Activated T-cell treated with anti-CD3 and anti-CD28 coated beads, Interleukin-2, amount 50 U/mL, for 4 hours (primary cell): ENCODE results near the gene LPCAT1. TPM values are rescaled to one million over a fixed set of nuclear protein-coding genes. Genes with fewer than 3 reads are reported as not detected.
"Not testable (repeated sequence)": the region's sequence is repeated elsewhere in the genome, so short reads cannot be mapped to it uniquely, and the experiment has no call there.

Experiments
- ATAC-seq, 2 donors: fragments of 200-7000 bp; cut with Tn5 transposase; one replicate each; pipeline ENCODE4 v1.10.0; 2021
- DNase-seq: peaks from one replicate; pipeline ENCODE4 v3.0.0-alpha.2; 2020
- H3K27me3 Mint-ChIP-seq: one replicate; pipeline ENCODE4 v1.8.0; 2021; ENCODE audit warnings: low read depth, mixed read lengths
- H3K36me3 Mint-ChIP-seq: one replicate; pipeline ENCODE4 v1.8.0; 2022; ENCODE audit warnings: mixed read lengths; ENCODE audit not compliant: insufficient read depth
- H3K4me1 Mint-ChIP-seq: one replicate; pipeline ENCODE4 v1.8.0; 2021; ENCODE audit warnings: low read depth, mixed read lengths
- H3K4me3 Mint-ChIP-seq: one replicate; pipeline ENCODE4 v1.8.0; 2021; ENCODE audit warnings: mild to moderate bottlenecking, moderate library complexity, mixed read lengths
- H3K9me3 Mint-ChIP-seq: one replicate; pipeline ENCODE4 v1.8.0; 2021; ENCODE audit warnings: mixed read lengths
- total RNA-seq, 3 donors: library from RNA; stranded (reverse); gene quantifications; one replicate each; pipeline ENCODE4 v1.2.1, GENCODE V29; 2021

The LPCAT1 gene
- total RNA-seq, 3 donors from 2014 or later: 60.6 to 76.8 (median 65.7) TPM

- Mint-ChIP-seq H3K27me3 (no peaks in the 10 kb centered on the region), H3K4me3 (no peak overlapping the region), H3K9me3 (no peaks in the 10 kb centered on the region), H3K36me3 (peaks cover 18% of the 10 kb centered on the region), H3K4me1 (peaks cover 4% of the 10 kb centered on the region)
- DNase-seq (no peak), ATAC-seq (no peak)
These were observed 47.4 kb downstream of the LPCAT1 start for GRCh38 chr5:1476181-1476966.

DNA sequence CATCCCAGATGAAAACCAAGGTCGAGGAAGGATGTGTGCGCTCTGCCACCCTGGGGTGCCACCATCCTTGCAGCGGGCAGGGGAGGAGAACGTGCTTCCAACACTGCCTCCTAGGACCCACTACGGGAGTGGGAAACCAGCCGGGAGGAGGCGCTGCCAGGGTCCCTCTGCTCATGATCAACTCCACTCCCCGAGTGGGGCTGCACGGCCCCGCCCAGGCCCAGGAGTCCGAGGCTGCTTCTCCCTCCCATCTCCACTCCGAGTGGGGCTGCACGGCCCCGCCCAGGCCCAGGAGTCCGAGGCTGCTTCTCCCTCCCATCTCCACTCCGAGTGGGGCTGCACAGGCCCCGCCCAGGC, 48.2 kb downstream of the LPCAT1 start:
- DNase-seq, H3K27me3 Mint-ChIP-seq, H3K9me3 Mint-ChIP-seq, H3K4me3 Mint-ChIP-seq, H3K4me1 Mint-ChIP-seq, ATAC-seq: not testable (repeated sequence)
- H3K36me3 Mint-ChIP-seq: peaks cover 16% of the 10 kb centered on the region

DNA sequence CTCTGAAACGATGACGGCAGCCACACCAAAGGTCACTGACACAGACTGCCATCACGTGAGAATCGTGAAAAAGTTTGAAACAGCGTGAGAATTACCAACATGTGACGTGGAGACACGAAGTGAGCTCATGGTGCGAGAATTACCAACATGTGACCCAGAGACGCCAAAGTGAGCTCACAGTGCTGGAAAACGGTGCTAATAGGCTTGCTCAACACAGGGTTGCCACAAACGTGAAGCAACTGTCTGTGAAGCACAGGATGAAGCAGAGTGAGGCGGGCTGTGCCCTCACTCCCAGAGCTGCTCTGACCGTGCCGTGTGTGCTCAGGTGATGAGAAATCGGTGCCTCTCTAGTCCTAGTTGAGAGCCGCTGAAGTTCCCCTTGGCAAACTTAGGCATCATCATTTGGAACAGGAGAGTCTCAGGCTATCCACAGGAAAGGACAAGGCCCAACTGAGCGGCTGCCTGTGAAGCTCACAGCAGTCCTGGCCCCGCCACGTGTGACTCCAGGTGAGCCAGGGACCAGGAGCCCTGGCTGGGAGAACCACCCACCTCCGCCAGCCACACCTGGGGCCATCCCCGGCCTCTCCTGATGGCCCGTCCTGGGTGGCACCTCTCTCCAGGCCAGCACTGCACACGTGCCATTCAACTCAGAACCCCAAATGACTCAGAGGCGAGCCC, 48.8 kb downstream of the LPCAT1 start:
- DNase-seq: no peak

GRCh38 chr5:1474183-1474839, 49.4 kb downstream of the LPCAT1 start:
- no peaks in the 10 kb centered on the region for H3K9me3 Mint-ChIP-seq
- H3K4me1 Mint-ChIP-seq: no peaks in the 10 kb centered on the region
- ATAC-seq (no peak), DNase-seq (no peak)
- H3K36me3 Mint-ChIP-seq: peaks cover 16% of the 10 kb centered on the region
- no peak overlapping the region for H3K4me3 Mint-ChIP-seq
- H3K27me3 Mint-ChIP-seq: no peaks in the 10 kb centered on the region

More for the DNA sequence above, 48.8 kb downstream of the LPCAT1 start:
- H3K4me1 Mint-ChIP-seq: peaks cover 2% of the 10 kb centered on the region
- no peaks in the 10 kb centered on the region for H3K27me3 Mint-ChIP-seq
- ATAC-seq: no peak
- peaks cover 16% of the 10 kb centered on the region for H3K36me3 Mint-ChIP-seq
- H3K4me3 Mint-ChIP-seq: no peak overlapping the region
- H3K9me3 Mint-ChIP-seq: no peaks in the 10 kb centered on the region

DNA sequence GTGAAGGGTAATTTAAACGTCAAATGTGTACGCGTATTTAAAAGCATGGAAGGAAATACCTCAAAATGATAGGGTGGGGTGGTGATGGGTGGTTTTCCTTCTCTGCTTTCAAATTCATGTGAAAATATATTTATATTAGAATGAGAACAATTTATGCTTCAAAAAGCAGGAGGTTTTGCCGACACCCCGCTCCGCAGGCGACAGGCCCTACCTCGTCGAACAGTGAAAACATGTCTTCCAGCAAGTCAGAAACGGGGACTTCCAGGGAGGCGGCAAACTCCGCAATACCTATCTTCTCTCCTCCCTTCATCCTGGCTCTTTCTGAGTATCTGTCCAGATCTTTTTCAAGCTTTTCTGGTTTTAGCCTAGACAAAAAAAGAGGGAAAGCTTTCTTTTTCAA, 50.0 kb downstream of the LPCAT1 start:
- Mint-ChIP-seq H3K4me3 (no peak overlapping the region), H3K9me3 (no peaks in the 10 kb centered on the region), H3K27me3 (no peaks in the 10 kb centered on the region), H3K36me3 (peaks cover 16% of the 10 kb centered on the region), H3K4me1 (no peaks in the 10 kb centered on the region)
- ATAC-seq: no peak
- DNase-seq: no peak

GRCh38 chr5:1472964-1473628, 50.7 kb downstream of the LPCAT1 start:
- no peaks in the 10 kb centered on the region for H3K4me1 Mint-ChIP-seq
- no peak for ATAC-seq
- no peak overlapping the region for H3K4me3 Mint-ChIP-seq
- DNase-seq: no peak
- no peaks in the 10 kb centered on the region for H3K9me3 Mint-ChIP-seq
- H3K36me3 Mint-ChIP-seq: peaks cover 20% of the 10 kb centered on the region
- no peaks in the 10 kb centered on the region for H3K27me3 Mint-ChIP-seq

GRCh38 chr5:1471997-1472963, 51.5 kb downstream of the LPCAT1 start:
- DNase-seq (no peak), ATAC-seq (no peak)
- H3K36me3 Mint-ChIP-seq: peaks cover 20% of the 10 kb centered on the region
- no peaks in the 10 kb centered on the region for H3K9me3 Mint-ChIP-seq
- H3K27me3 Mint-ChIP-seq: no peaks in the 10 kb centered on the region
- H3K4me1 Mint-ChIP-seq: no peaks in the 10 kb centered on the region
- no peak overlapping the region for H3K4me3 Mint-ChIP-seq

DNA sequence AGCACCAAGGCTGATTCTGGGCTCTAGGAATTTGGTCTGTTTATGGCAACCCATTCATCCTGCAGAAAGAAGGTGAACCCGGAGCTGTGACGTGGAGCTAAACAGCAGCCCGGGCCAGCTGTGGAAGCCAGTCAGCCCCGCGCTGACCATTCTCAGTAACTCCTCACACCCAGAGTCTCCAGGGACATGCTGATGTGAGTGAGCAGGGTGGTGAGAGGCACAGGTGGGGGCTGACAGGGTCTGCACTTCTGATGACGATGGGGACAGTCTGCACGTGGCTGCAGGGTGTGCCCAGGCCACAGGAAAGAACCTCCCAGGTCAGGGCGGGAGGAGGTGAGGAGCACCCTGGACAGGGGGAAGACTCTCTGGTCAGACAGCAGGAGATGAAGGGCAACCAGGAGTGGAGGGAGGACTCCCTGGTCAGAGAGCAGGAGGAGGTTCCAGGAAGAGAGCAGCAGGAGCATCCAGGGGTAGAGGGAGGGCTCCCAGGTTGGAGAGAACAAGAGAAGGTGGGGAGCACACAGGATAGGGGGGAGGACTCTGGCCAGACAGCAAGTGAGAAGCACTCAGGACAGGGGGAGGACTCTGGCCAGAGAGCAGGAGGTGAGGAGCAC, 52.4 kb downstream of the LPCAT1 start:
- DNase-seq: no peak
- ATAC-seq: no peak
- H3K4me3 Mint-ChIP-seq: no peak overlapping the region
- H3K9me3 Mint-ChIP-seq: no peaks in the 10 kb centered on the region
- H3K27me3 Mint-ChIP-seq: no peaks in the 10 kb centered on the region
- H3K4me1 Mint-ChIP-seq: no peaks in the 10 kb centered on the region
- peaks cover 15% of the 10 kb centered on the region for H3K36me3 Mint-ChIP-seq

DNA sequence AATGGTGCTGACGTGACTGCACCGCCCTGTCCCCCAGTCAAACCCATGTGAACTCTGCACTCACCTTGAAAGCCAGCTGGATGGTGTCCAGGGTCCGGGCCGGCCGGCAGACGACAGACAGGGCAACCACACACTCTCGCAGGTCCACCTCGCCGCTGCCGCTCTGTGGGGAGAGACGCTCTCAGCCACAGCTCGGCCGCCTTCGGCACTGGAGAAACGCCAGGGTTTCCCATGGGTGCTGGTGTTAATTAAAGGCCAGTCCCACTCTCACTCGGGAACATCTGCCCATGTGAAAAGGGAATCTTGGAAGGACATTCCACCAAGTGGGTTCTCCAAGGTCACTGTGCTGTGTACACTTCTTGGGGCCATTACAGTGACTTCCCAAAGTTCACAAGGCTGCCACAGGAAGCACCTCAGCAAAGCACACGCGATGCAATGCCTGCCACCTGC, 53.0 kb downstream of the LPCAT1 start:
- peaks cover 13% of the 10 kb centered on the region for H3K36me3 Mint-ChIP-seq
- H3K27me3 Mint-ChIP-seq: no peaks in the 10 kb centered on the region
- no peak for ATAC-seq
- no peak for DNase-seq
- no peak overlapping the region for H3K4me3 Mint-ChIP-seq
- no peaks in the 10 kb centered on the region for H3K4me1 Mint-ChIP-seq
- H3K9me3 Mint-ChIP-seq: no peaks in the 10 kb centered on the region

DNA sequence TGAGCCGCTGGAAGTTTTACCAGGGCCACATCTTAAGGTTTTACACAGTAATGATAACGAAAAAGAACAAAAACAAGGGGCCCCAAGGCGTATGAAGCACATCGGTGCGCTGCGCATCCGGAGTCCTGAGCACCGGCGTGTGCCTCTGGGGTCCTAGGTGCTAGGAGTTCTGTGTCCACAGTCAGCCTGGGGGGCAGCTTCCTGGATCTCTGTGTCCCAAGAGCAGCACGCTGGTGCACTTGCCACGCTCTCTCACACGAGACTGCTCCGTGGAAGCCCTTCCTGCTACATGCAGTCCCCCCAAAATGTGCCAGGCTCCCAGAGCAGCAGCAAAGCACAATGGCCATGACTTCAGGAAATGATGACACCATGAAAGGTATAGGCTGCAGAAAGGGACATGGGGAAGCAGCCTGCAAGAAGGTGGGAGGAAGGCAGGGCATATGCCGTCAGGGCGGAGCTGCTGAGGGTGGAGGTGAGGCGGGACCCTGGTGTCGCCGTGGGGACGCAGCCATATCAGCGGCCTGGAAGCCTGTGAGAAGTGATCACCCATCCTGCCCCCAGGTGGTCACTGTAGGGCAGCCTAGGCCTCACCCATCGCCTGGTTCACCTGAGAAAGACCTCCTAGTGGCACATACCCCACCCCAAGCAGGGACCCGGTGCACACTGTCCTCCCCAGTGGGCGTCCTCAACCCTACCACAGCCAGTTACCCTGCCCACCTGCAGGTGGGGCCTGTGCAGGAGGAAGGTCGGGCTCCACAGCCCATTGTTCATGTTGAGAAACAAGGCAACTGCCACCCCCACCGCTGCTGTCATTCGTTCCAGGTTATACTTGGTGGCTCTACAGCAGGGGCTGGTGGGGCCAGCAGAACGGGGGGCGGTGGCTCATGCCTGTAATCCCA, 54.9 kb downstream of the LPCAT1 start:
- ATAC-seq (no peak), DNase-seq (no peak)
- Mint-ChIP-seq H3K4me3 (no peak overlapping the region), H3K9me3 (no peaks in the 10 kb centered on the region), H3K36me3 (peaks cover 24% of the 10 kb centered on the region), H3K27me3 (no peaks in the 10 kb centered on the region), H3K4me1 (no peaks in the 10 kb centered on the region)

DNA sequence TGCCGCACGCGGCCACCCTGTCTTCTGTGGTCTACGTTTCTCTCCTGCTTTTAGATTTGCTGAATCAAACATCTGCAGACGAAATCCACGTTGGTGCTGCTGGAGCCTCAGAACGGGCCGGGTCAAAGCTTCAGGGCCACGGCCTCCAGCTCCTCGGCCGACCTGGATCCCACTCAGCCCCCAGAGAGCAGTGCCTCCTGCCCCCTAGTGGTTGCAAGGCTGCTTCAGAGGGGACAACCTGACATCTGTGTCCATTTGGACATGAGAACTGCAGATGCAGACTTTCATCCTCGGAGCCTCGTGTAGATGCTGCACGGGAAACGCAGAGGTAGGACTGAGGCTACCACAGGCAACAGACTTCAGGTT, 55.5 kb downstream of the LPCAT1 start:
- no peak overlapping the region for H3K4me3 Mint-ChIP-seq
- H3K27me3 Mint-ChIP-seq: no peaks in the 10 kb centered on the region
- H3K4me1 Mint-ChIP-seq: no peaks in the 10 kb centered on the region
- ATAC-seq (no peak), DNase-seq (peak; percentile 22)
- peaks cover 26% of the 10 kb centered on the region for H3K36me3 Mint-ChIP-seq
- H3K9me3 Mint-ChIP-seq: no peaks in the 10 kb centered on the region

DNA sequence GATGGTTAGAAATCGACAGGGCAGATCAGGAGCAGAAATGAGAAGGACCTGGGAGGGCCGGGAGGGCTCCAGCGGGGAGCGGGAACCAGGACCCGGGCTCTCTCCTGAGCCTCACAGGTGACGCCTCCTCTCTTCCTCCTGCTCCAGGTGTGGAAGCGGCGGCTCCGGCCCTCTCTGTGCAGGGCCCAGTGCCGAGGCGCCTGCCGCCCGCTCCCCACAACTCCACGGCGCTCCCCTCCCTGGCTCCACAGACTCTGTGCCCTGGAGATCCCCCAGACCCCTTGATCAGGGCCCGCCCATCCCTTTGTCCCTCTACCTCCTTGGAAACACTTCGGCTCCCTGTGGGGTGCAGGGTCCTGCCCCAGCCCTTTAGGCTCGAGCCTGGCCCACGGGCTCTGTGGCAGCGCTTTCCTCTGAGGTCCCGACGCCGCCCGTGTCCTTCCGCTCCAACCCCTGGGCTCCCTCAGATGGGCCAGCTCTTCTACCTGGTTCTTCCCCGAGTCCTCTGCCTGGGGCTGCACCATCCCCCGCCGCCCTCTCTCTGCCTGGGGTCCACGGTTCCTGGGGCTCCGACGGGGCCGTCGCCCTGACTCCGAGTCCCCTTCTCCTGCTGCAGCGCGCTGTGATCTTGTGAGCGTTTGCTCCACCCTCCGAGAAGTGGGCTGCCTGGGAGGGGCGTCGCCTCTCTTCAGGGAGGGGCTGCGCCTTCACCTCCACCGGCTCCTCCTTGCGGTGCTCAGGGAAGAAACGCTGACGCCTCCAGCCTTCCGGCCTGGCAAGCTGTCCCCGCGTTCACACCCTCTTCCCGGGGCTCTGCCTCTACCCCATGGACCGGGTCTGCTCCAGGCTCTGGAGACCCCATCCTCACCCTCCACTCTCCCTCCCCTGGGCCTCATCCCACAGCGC, 56.2 kb downstream of the LPCAT1 start:
- H3K27me3 Mint-ChIP-seq: no peaks in the 10 kb centered on the region
- no peak for DNase-seq
- peaks cover 24% of the 10 kb centered on the region for H3K36me3 Mint-ChIP-seq
- no peaks in the 10 kb centered on the region for H3K9me3 Mint-ChIP-seq
- no peaks in the 10 kb centered on the region for H3K4me1 Mint-ChIP-seq
- H3K4me3 Mint-ChIP-seq: no peak overlapping the region
- ATAC-seq: no peak
